ENCODE results near the gene FAM50B.

GRCh38 chr6:3892603-3893002, 43.4 kb downstream of the FAM50B start:
- TF ChIP-seq, protein P1, sequence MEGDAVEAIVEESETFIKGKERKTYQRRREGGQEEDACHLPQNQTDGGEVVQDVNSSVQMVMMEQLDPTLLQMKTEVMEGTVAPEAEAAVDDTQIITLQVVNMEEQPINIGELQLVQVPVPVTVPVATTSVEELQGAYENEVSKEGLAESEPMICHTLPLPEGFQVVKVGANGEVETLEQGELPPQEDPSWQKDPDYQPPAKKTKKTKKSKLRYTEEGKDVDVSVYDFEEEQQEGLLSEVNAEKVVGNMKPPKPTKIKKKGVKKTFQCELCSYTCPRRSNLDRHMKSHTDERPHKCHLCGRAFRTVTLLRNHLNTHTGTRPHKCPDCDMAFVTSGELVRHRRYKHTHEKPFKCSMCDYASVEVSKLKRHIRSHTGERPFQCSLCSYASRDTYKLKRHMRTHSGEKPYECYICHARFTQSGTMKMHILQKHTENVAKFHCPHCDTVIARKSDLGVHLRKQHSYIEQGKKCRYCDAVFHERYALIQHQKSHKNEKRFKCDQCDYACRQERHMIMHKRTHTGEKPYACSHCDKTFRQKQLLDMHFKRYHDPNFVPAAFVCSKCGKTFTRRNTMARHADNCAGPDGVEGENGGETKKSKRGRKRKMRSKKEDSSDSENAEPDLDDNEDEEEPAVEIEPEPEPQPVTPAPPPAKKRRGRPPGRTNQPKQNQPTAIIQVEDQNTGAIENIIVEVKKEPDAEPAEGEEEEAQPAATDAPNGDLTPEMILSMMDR (IDR thresholded peaks at IDR 0.05) = no peak
- TF ChIP-seq POLR2A (IDR thresholded peaks at IDR 0.05) = no peak
